ENCODE data around the gene SLC38A9.

Gene SLC38A9

DNA sequence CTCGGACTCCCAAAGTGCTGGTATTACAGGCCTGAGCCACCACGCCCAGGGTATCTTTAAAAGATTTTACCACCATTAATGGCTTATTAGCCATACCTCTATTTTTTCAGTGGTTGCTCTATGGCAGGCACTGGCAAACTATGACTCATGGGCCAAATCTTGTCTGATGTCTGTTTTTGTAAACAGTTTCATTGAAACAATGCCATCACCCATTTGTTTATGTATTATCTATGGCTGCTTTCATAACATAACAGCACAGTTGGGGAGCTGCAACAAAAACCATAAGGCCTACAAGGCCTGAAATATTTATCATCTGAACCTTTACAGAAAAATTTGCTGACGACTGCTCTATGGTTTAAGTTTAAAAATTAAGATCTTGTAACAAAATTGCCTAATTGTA is 66.8 kb downstream of the SLC38A9 start:
- DNase-seq: no peak

- no peak for DNase-seq
Observed at GRCh38 chr5:55638455-55638854, 73.7 kb downstream of the SLC38A9 start.

DNA sequence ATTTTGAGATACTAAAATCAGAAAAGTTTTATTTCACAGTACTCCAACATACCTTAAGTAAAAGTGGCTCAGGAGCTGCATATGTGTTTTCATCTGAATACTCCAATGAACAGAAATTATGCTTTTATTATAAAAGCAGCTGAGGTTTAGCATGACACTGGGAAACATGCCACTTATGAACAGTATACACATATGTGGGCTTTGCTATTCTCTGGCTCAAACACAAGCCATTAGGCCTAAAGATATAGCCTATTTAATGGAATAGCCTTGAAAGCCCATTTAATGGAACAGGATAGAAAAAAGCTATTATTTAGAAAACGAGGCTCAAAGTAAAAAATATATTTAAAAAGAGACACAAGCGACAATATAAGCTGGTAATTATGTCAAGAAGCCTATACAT is 74.1 kb downstream of the SLC38A9 start:
- DNase-seq: no peak

- DNase-seq: no peak
Observed at GRCh38 chr5:55636683-55637082, 75.4 kb downstream of the SLC38A9 start.

DNA sequence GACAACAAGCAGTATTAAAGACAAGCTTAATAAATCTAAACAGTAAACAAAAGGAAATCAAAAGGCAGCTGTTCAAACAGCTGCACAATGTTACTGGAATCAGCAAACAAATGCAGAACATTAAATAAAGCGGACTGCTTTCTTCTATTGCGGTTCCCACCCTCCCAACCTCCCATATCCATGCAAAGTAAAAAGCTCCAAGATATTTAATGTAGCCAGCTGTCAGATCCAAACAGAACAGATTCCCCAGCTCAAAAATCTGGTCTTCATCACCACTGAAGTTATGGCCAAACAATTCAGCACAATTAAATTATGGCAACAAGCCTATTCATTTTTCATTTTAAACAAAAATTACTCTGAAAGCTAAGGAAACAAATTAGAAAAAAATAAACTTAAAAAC is 75.9 kb downstream of the SLC38A9 start:
- no peak for DNase-seq

DNA sequence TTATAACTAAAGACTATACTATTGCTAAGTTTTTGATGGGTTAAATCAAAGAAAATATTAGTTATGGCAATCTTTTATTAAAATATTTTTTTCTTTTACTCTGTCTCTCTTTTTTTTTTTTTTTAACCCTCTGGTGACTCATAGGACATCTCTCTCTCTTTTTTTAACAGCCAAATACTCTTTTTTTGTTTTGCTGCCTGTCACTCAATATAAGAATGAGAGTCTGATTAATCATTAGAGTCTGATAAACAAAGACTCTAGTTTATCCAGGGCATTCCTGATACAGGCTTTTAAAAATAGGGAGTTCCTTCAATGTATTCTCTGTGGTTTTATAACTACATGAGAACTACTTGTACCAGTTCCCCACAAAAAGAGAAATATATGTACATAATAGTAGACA is 77.3 kb downstream of the SLC38A9 start:
- DNase-seq: no peak

- DNase-seq: no peak
Observed at GRCh38 chr5:55634209-55634805, 77.8 kb downstream of the SLC38A9 start.

DNA sequence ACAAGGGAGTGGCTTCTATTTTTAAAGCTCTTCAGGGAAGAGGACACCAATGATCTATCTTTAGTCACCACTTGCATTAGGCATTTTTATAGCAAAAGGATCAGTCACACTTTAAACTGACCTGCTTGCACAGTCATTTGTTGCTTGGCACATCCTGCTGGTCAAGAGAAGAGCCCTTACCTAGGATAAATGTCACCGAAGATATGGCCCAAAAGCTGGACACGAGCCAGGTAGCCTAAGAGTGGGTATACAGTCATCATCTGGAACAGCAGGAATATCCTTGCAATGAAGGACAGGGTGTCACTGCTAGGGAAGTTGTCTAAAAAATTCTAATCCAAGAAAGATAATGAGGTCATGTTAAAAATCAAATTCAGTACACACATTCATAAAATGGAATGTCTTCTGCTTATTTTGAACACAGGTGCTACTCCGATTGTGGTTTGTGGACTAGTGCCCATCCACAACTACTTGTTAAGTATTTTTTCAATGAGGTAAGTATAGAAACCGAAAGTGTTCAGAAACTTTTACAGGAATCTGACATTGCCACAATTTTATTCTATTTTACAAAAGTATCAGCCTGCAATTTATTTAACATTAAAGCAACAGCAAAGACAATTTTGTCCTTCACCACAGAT is 78.4 kb downstream of the SLC38A9 start:
- DNase-seq: no peak

GRCh38 chr5:55629815-55630214 is 82.3 kb downstream of the SLC38A9 start:
- no peak for DNase-seq

DNA sequence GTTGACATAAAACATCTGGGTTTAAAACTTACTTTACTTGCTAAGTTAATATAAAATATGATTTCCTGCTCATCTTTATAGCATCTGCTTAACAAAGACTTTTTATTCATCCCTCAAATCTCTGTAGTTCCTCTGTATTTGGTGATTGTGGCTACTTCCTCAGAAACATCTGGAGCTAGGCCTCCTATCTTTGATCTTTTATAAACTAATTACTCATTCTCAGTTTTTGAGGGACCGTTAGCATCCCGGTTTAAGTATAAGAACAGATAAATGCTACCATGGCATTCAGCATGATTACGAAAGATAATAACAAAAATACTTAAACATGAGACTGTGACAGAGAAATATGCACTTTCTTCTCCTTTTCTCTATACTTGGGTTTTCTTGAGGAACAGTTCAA is 85.3 kb downstream of the SLC38A9 start:
- no peak for DNase-seq

GRCh38 chr5:55625913-55626312 is 86.2 kb downstream of the SLC38A9 start:
- DNase-seq: no peak

- DNase-seq: no peak
Observed at GRCh38 chr5:55625589-55625909, 86.6 kb downstream of the SLC38A9 start.

DNA sequence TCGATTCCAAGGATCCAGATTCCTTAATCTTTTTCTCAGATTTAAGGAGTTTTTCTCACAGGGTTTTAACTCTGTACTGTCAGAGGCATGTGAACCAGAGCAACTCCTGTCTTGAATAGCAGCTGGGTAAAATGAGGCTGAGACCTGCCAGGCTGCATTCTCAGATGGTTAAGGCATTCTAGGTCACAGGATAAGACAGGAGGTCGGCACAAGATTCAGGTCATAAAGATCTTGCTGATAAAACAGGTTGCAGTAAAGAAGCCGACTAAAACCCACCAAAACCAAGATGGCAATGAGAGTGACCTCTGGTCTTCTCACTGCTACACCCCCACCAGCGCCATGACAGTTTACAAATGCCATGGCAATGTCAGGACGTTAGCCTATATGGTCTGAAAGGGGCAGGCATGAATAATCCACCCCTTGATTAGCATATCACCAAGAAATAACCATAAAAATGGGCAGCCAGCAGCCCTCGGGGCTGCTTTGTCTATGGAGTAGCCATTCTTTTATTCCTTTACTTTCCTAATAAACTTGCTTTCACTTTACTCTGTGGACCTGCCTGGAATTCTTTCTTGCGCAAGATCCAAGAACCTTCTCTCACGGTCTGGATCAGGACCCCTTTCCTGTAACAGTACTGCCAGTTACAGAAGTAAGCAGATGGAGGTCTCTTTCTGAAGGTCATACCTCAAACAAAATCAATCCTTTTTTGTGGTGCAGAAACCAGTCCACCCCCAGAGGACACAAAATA is 87.1 kb downstream of the SLC38A9 start:
- no peak for DNase-seq

GRCh38 chr5:55623789-55624188 is 88.3 kb downstream of the SLC38A9 start:
- no peak for DNase-seq

GRCh38 chr5:55622460-55622859 is 89.7 kb downstream of the SLC38A9 start:
- DNase-seq: no peak

GRCh38 chr5:55621229-55621628 is 90.9 kb downstream of the SLC38A9 start:
- DNase-seq: no peak

DNA sequence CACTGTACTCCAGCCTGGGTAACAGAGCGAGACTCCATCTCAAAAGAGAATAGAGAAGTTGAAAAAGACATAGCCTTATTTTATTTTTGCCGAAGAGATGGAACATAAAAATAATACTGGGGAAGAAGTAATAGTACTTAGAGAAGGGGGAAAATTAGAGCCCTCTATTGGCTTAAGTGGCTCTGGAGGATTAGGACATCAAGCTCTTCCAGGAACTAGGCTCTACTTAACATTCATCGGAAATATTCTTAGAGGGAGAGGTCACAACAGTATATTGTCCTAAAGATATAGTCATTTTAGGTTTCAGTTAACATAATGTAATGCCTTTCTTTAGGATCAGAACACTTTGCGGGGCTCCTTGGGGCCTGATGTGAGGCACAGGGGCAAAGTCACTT is 91.4 kb downstream of the SLC38A9 start:
- no peak for DNase-seq

- DNase-seq: no peak
Observed at GRCh38 chr5:55620009-55620765, 91.9 kb downstream of the SLC38A9 start.

DNA sequence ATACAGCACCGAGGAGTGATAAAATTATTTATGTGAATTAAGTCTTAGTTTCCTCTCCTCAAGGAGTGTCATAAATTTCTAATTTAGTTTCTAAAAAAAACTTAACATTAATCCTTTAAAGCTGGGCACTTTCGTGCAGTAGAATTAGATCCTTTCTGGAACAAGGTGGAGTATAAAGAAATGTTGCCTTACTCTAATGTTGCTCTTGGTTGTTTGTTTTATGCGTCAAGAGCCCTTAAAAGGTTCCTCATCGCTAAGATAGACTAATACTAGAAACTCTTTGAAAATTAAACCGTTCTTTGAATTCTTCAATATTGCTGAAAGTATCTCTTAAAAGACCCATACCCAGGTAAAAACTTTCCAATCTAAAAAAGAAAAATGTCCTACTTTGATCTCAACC is 93.8 kb downstream of the SLC38A9 start:
- no peak for DNase-seq

DNA sequence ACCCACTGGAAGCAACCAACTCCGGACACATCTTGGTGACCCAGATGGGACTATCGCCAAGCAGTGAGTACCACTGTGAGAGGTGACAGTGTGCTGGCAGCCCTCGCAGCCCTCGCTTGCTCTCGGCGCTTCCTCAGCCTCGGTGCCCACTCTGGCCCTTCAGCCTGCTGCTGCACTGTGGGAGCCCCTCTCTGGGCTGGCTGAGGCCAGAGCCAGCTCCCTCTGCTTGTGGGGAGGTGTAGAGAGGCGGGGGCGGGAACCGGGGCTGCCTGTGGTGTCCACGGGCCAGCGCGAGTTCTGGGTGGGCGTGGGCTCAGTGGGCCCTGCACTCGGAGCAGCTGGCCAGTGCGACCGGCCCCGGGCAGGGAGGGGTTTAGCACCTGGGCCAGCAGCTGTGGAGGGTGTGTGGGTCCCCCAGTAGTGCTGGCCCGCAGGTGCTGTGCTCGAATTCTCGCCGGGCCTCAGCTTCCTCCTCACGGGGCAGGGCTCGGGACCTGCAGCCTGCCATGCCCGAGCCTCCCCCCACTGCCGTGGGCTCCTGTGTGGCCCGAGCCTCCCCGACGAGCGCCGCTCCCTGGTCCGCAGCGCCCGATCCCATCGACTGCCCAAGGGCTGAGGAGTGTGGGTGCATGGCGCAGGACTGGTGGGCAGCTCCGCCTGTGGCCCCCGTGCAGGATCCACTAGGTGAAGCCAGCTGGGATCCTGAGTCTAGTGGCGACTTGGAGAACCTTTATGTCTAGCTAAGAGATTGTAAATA is 98.8 kb downstream of the SLC38A9 start:
- DNase-seq: no peak

- DNase-seq: no peak
Observed at GRCh38 chr5:55610542-55610941, 101.6 kb downstream of the SLC38A9 start.

- DNase-seq: no peak
Observed at GRCh38 chr5:55609413-55609812, 102.7 kb downstream of the SLC38A9 start.

Measured in CD4-positive, alpha-beta T cell treated with Interleukin-17A for 4 hours (primary cell).